Mammary epithelial cell (primary cell): Measurements from ENCODE around the gene CLTC.

ENCODE experiments used
- CTCF ChIP-seq, 2 donors: IDR thresholded peaks in 1 of 2; conservative IDR thresholded peaks in 1 of 2; 2 replicates each; pipeline ENCODE4 v1.5.1; 2011 to 2012; ENCODE audit warnings: inconsistent platforms in 2 of 2, low read length in 2 of 2, mild to moderate bottlenecking in 2 of 2, control low read depth in 1 of 2, low read depth in 1 of 2; ENCODE audit not compliant: insufficient read depth in 1 of 2; ENCODE audit errors: extremely low read depth in 1 of 2
- EZH2 ChIP-seq: IDR thresholded peaks from 2 replicates; pipeline ENCODE4 v1.6.1; 2012; ENCODE audit warnings: low read length, inconsistent platforms, borderline replicate concordance

GRCh38 chr17:59696682-59697277 lies 77.1 kb downstream of the CLTC start:
- TF ChIP-seq CTCF (conservative IDR thresholded peaks at IDR 0.05 in 1 of 2, IDR thresholded peaks at IDR 0.05 in 1 of 2; ENCODE audit: extremely low read depth in 1 of 2, insufficient read depth in 1 of 2, low read depth in 1 of 2, low read length in 2 of 2) (no peak), EZH2 (no peak)
